Activated CD4-positive, alpha-beta T cell treated with anti-CD3 and anti-CD28 coated beads, Interleukin-2, amount 50 U/mL, for 4 hours (primary cell): ENCODE data around the gene HHAT.
"Not testable (repeated sequence)": the region's sequence is repeated elsewhere in the genome, so short reads cannot be mapped to it uniquely, and the experiment has no call there.

Experiments
- DNase-seq, 2 experiments: peaks; one replicate each; pipeline ENCODE4 v3.0.0-alpha.2; 2020

Gene HHAT

DNA sequence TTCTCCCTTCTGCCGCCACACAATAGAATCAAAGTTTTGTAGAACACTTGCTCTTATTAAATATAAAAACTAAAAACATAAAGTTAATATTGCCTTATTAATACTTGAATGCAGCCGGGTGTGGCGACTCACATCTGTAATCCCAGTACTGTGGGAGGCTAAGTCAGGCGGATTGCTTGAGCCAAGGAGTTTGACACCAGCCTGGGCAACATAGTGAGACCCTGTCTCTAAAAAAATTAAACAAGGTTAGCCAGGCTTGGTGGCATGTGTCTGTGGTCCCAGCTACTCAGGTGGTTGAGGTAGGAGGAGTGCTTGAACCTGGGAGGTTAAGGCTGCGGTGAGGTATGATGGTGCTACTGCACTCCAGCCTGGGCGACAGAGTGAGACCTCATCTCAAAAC is 13.2 kb upstream of the HHAT start:
- DNase-seq: no peak

GRCh38 chr1:210321131-210321530 is 7.6 kb upstream of the HHAT start:
- DNase-seq: no peak

DNA sequence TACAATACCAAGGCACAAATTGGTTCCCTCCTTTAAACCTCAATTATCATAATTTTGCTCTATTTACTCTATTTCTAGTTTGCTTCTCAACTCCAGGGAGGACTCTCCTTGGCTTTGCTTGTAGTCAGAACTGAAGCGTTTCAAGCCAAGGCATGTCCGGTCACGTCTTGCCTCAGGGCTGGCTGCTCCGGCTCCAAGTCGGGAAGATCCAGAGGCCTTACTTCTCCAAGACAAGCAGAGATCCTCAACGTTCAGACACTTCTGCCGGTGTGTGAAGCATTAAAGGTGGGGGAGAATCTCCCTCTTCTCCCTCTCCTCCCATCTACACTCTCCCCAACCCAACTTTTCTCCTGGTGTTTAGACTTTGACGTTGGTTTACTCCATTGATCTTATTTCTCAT is 7.2 kb upstream of the HHAT start:
- no peak for DNase-seq

DNA sequence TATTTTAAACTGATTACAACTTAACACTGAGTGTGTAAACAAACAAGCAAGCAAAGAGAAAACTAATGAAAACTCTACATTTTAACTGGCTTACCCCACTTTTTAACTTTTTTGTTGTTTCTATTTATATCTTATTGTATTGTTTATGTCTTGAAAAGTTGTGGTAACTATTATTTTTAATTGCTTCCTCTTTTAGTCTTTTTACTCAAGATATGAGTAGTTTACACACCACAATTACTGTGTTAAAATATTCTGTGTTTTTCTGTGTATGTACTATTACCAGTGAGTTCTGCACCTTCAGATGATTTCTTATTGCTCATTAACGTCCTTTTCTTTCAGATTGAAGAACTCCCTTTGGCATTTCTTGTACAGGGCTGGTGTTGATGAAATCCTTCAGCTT is 4.7 kb upstream of the HHAT start:
- DNase-seq: no peak

- no peak for DNase-seq
These were observed 3.6 kb upstream of the HHAT start for GRCh38 chr1:210325026-210325670.

GRCh38 chr1:210328032-210328745 is 513 bp upstream of the HHAT start:
- no peak for DNase-seq

- no peak for DNase-seq
These were observed 1.7 kb downstream of the HHAT start for GRCh38 chr1:210330279-210330866.

GRCh38 chr1:210332233-210332632 is 3.5 kb downstream of the HHAT start:
- no peak for DNase-seq

- DNase-seq: peak; percentile 9 to 30
These were observed 4.2 kb downstream of the HHAT start for GRCh38 chr1:210332719-210333398.

GRCh38 chr1:210335001-210335400 is 6.3 kb downstream of the HHAT start:
- no peak for DNase-seq

GRCh38 chr1:210336362-210336761 is 7.7 kb downstream of the HHAT start:
- no peak for DNase-seq

DNA sequence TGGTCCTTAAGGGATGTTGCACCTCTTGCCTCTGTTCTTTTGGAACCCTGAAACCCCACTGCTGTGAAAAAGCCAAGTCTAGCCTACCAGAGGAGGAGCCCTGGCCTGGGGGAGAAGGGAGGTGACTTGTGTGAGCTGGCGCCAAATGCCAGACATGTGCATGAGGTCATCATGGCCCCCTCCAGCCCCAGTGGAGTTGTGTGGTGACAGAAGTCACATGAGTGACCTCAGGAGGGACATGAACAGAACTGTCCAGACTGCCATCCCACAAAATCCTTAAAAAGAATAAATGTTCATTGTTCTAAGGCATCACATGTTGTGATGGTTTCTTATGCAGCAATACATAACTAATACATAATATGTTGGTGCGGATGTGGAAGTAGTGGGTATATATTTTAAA is 10.8 kb downstream of the HHAT start:
- DNase-seq: no peak

- DNase-seq: no peak
These were observed 11.6 kb downstream of the HHAT start for GRCh38 chr1:210340311-210340710.

DNA sequence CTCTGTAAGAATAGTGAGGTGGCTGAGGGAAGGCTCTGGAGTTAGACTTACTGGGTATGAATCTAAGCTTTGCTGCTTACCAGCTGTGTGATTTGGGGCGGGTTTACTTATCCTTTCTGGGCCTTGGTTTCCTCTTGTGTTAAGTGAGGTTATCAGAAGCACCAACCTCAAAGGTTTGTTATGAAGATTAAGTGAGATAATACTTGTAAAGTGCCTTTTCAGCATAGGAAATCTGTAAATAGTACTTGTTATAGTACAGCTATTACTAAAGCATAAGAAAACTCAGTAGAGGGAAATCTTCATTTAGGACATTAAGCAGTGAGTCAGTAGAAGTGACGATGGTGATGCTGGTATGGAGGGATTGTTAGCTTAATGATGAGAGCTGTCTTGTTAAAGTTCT is 12.1 kb downstream of the HHAT start:
- no peak for DNase-seq

DNA sequence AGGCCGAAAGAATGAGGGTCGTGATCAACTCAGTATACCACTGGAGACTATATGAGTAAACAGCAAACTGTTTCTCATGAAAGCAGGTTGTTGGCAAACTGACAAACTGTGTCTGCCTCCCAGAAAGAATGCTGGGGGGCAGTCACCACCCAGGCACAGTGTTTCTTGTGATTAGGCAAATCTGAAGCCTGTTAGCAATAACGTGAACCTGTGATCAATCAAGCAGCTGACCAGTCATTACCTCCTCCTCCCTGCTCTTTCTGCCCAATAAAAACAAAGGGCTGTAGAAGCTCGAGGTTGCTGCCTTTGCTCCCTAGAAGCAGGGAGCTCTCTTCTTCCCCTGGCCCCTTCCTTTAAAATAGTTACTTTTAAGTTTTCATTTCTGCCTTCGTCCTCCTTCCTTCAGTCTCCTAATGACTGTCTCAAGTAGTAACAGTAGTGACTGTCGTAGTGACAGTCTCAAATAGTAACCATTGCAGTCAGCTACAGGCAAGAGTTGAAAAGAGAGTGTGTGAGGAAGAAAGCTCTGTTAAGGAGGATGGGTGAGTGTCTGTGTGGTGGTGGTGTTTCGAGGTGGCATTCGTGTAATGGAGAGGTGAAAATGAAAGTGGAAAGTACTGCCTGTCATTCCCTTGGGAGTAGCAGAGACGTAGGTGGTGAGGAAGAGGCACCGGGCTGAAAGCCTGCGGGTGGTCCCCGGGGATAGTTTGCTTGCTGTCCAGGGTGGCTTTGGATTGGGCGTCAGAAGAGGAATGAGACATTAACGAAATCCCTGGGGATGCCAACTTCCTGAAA is 14.5 kb downstream of the HHAT start:
- no peak for DNase-seq

- DNase-seq: no peak
These were observed 16.0 kb downstream of the HHAT start for GRCh38 chr1:210344706-210345105.

DNA sequence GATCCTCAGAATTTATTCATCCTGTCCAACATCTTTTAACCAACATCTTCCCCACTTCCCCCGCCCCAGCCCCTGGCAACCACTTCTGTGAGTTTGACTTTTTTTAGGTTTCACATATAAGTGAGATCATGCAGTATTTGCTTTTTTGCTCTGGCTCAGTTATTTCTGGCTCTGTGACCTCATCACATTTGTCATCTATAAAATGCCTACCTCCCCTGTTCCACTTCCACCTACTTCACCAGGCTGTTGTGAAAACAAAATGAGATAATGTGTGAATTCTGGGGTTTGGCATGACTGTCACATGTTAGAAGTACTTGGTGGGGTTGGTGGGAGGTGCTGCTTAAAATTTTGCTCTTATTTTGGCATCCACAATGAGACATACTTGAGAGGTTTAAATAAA is 18.4 kb downstream of the HHAT start:
- DNase-seq: no peak

DNA sequence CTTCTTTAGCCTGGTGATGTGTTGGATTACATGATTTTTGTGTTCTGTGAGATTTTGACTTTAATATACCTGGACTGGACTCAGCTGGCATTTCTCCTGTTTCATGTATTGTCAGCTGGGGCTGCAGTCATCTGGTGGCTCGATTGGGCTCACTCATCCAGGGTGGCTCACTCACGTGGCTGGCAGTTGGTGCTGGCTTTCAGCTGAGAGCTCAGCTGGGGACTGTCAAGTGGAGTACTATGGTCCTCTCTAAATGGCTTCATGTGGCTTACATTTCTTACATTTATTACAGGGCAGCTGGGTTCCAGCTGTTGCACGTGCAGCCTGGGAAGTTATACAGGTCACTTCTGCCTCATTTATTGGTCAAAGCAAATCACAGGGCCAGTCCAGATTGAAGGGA is 22.8 kb downstream of the HHAT start:
- no peak for DNase-seq

- no peak for DNase-seq
These were observed 23.9 kb downstream of the HHAT start for GRCh38 chr1:210352575-210352974.

DNA sequence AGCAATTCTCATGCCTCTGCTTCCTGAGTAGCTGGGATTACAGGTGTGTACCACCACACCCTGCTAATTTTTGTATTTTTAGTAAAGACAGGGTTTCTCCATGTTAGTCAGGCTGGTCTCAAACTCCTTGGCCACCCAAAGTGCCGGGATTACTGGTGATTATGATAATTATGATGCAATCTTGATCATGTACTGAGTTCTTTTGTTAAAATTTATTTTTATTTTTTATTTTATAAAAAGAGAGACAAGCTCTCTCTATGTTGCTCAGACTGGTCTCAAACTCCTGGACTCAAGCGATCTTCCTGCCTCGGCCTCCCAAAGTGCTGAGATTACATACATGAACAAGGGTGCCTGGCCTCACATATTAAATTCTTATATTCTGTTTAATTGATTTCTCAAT is 25.6 kb downstream of the HHAT start:
- DNase-seq: not testable (repeated sequence)

DNA sequence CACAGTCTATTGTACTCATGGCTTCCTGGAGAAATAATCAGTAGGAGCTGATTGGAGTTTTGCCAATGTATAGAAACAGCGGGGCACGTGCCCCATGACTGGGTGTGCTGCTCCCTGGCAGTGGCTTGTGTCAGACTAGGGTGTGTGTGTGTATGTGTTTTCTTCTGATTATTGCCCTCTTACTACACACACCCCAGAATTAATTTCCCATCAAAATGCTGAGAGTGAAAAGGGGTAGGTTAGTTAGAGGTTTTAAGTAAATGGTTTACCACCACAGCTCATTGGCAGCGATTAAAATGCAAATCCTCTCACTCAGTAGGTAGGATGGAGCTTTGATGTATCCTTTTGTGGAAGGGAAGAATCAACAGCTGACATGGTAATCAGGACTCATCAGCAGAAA is 29.9 kb downstream of the HHAT start:
- no peak for DNase-seq

GRCh38 chr1:210359255-210359654 is 30.6 kb downstream of the HHAT start:
- DNase-seq: no peak

GRCh38 chr1:210360852-210361477 is 32.3 kb downstream of the HHAT start:
- no peak for DNase-seq
